Thymus (tissue), 11 donors: ENCODE results near the gene PGA5. TPM values are rescaled to one million over a fixed set of nuclear protein-coding genes. Genes with fewer than 3 reads are reported as not detected.

Source experiments
- DNase-seq, 9 donors: peaks; one replicate each; pipeline ENCODE4 v3.0.0-alpha.2; 2013; ENCODE audit warnings: low spot score in 9 of 9, low read depth in 6 of 9, missing footprints in 1 of 9
- H3K27ac ChIP-seq, 2 donors: one replicate each; pipeline ENCODE4 v1.5.1; 2013; ENCODE audit warnings: control low read depth in 1 of 2, low read depth in 1 of 2, low read length in 1 of 2, mild to moderate bottlenecking in 1 of 2, moderate library complexity in 1 of 2
- H3K27me3 ChIP-seq, 2 donors: one replicate each; pipeline ENCODE4 v1.5.1; 2013; ENCODE audit warnings: low read length in 1 of 2; ENCODE audit not compliant: control insufficient read depth in 2 of 2, insufficient read depth in 1 of 2
- H3K36me3 ChIP-seq, 2 donors: one replicate each; pipeline ENCODE4 v1.5.1; 2013; ENCODE audit warnings: low read length in 1 of 2, mild to moderate bottlenecking in 1 of 2, moderate library complexity in 1 of 2; ENCODE audit not compliant: control insufficient read depth in 2 of 2, insufficient read depth in 2 of 2
- H3K4me1 ChIP-seq, 2 donors: one replicate each; pipeline ENCODE4 v1.5.1; 2013; ENCODE audit warnings: low read length in 2 of 2; ENCODE audit not compliant: control insufficient read depth in 2 of 2, insufficient read depth in 2 of 2
- H3K4me3 ChIP-seq, 2 donors: one replicate each; pipeline ENCODE4 v1.5.1; 2013; ENCODE audit warnings: low read length in 2 of 2, control low read depth in 1 of 2, mild to moderate bottlenecking in 1 of 2
- H3K9me3 ChIP-seq, 2 donors: one replicate each; pipeline ENCODE4 v1.5.1; 2013; ENCODE audit warnings: low read length in 1 of 2, mild to moderate bottlenecking in 1 of 2; ENCODE audit not compliant: control insufficient read depth in 2 of 2, insufficient read depth in 1 of 2
- WGBS: extraction: QIAGEN DNeasy Blood & Tissue Kit; methylation state at CpG from one replicate; pipeline ENCODE4 v1.1.7; 2013; 5-methylcytosine and 5-hydroxymethylcytosine counted together
- polyA plus RNA-seq: library from polyadenylated mRNA; stranded (reverse); fragments of 200-250 nt; gene quantifications from one replicate; pipeline ENCODE4 v1.2.3, GENCODE V29; 2013
- total RNA-seq: library from RNA; stranded (reverse); fragments of 120-200 nt; gene quantifications from one replicate; pipeline ENCODE4 v1.2.4, GENCODE V29; 2013
- donor health status: healthy.

Gene PGA5
- total and polyA plus RNA-seq, 2 donors: 0.19 to 1.4 TPM

DNA sequence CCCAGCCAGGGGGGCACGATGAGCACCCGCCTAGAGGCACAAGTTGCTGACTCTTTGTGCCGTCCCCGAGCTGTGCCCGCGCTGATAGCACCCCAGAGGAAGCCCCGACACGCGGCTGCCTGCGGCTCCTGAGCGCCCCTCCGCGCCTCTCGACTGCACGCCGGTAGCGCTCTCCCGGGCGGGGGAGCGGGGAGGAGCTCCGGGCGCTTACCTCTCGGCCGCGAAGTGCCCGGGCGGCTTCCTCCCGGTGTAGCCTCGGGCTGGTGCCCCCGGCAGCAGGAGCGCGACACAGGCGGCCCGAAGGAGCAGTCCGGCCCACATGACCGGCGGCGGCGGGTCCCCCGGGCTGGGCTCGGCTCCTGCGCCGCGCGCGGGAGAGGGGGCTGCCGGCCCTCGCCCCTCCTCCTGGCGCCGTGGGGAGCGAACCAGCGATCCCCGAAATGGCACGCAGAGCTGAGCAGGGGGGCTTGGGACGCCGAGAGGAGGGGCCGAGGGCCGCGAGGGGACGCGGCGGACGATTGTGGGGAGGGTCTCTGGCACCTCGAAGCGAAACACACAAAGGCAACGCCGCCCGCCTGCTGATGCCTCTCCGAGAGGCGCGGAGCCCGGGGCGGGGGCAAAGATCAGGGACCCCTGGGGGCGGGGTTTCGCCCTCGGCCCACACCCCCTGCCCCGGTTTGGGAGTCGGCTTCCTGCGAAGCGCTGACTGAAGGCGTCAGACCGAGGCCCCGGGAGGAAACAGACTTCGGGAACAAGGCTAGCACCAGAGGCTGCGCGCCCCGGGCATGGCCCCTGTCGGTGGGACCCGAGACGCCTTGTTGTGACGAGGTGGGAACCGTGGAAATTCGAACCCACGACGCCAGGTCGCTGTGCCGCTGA, 54.0 kb downstream of the PGA5 start, which contains the start of gene VWCE:
Gene VWCE, minus strand, starts transcription at position 600 of the 879 bp plus-strand sequence. Its CDS starts 279 bp downstream, at position 321.
- H3K4me1 ChIP-seq: peaks cover 10 to 32% of the 10 kb centered on the region in 2 donors
- DNase-seq: peak in 8 of 9 donors; percentile 45 to 88 (median 70)
- WGBS: under 1% methylated on average over 97 of the region's 97 CpGs
- H3K36me3 ChIP-seq: peaks cover 16 to 21% of the 10 kb centered on the region in 2 donors
- peak within 1 kb of the TSS; percentile 55 to 69 for H3K27ac ChIP-seq
- peaks cover 0 to 17% of the 10 kb centered on the region in 2 donors for H3K27me3 ChIP-seq
- peak within 1 kb of the TSS; percentile 64 to 84 for H3K4me3 ChIP-seq
- H3K9me3 ChIP-seq: peaks cover 0 to 2% of the 10 kb centered on the region in 2 donors

- peak overlapping the region; percentile 55 to 62 for H3K27ac ChIP-seq
- H3K4me1 ChIP-seq: peaks cover 10 to 32% of the 10 kb centered on the region in 2 donors
- H3K4me3 ChIP-seq: peak overlapping the region; percentile 64 to 84
- peaks cover 0 to 2% of the 10 kb centered on the region in 2 donors for H3K9me3 ChIP-seq
- 48% methylated on average over 12 of the region's 12 CpGs for WGBS
- no peak for DNase-seq
- peaks cover 0 to 17% of the 10 kb centered on the region in 2 donors for H3K27me3 ChIP-seq
- H3K36me3 ChIP-seq: peaks cover 22 to 27% of the 10 kb centered on the region in 2 donors
These were observed 54.6 kb downstream of the PGA5 start for GRCh38 chr11:61295596-61295926.

DNA sequence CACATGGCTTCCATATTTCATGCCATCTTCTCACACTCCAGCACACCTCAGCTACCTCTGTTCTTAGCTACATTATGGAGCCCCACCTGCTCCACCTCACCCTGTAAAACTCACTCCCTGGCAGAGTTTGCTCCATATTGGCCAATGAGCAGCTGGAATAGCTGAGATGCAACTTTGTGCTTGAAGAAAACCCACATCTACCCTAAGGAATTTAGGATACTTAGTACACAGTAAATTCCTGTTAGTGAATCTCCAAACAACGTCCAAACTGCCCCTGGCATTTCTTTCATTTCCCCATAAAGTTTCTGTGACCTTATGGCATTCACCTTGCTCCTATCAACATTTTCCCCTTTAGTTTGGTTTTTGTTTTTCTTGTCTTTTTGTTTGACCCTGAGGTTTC, 56.4 kb downstream of the PGA5 start:
- DNase-seq: no peak
- H3K9me3 ChIP-seq: no peaks in the 10 kb centered on the region
- peaks cover 0 to 17% of the 10 kb centered on the region in 2 donors for H3K27me3 ChIP-seq
- peaks cover 39% of the 10 kb centered on the region in 2 donors for H3K36me3 ChIP-seq
- peak overlapping the region in 1 of 2 donors; percentile 26 for H3K27ac ChIP-seq
- H3K4me1 ChIP-seq: peaks cover 10 to 32% of the 10 kb centered on the region in 2 donors
- WGBS: 93% methylated on average over 1 of the region's 1 CpG
- no peak overlapping the region for H3K4me3 ChIP-seq

GRCh38 chr11:61297746-61298145, 56.8 kb downstream of the PGA5 start:
- peaks cover 0 to 17% of the 10 kb centered on the region in 2 donors for H3K27me3 ChIP-seq
- H3K4me3 ChIP-seq: no peak overlapping the region
- no peaks in the 10 kb centered on the region for H3K9me3 ChIP-seq
- H3K4me1 ChIP-seq: peaks cover 10 to 32% of the 10 kb centered on the region in 2 donors
- H3K36me3 ChIP-seq: peaks cover 43% of the 10 kb centered on the region in 2 donors
- WGBS: 58% methylated on average over 5 of the region's 5 CpGs
- no peak overlapping the region for H3K27ac ChIP-seq
- DNase-seq: peak in 1 of 9 donors; percentile 27

GRCh38 chr11:61298663-61299244, 57.8 kb downstream of the PGA5 start:
- DNase-seq: no peak
- peak overlapping the region; percentile 1 to 30 for H3K27ac ChIP-seq
- WGBS: 85% methylated on average over 4 of the region's 4 CpGs
- H3K4me1 ChIP-seq: peaks cover 10 to 26% of the 10 kb centered on the region in 2 donors
- H3K36me3 ChIP-seq: peaks cover 52 to 53% of the 10 kb centered on the region in 2 donors
- H3K27me3 ChIP-seq: peaks cover 0 to 12% of the 10 kb centered on the region in 2 donors
- H3K9me3 ChIP-seq: no peaks in the 10 kb centered on the region
- no peak overlapping the region for H3K4me3 ChIP-seq

Other genes with a start within 250 kb of the PGA5 start
- gene CD5, start 138.7 kb upstream of the PGA5 start, total RNA-seq: 30.6 TPM
- 40.5 TPM for gene CD5, start 138.7 kb upstream of the PGA5 start, polyA plus RNA-seq
- 3.5 TPM for gene VPS37C, start 79.7 kb upstream of the PGA5 start, total RNA-seq
- 9.4 TPM for gene VPS37C, start 79.7 kb upstream of the PGA5 start, polyA plus RNA-seq
- gene PGA3, start 37.7 kb upstream of the PGA5 start, total RNA-seq: 0.80 TPM
- 1.3 TPM for gene PGA3, start 37.7 kb upstream of the PGA5 start, polyA plus RNA-seq
- gene PGA4, start 18.8 kb upstream of the PGA5 start, total RNA-seq: 0.66 TPM
- gene PGA4, start 18.8 kb upstream of the PGA5 start, polyA plus RNA-seq: 4.6 TPM
- gene VWCE, start 54.1 kb downstream of the PGA5 start, total RNA-seq: 2.4 TPM
- gene VWCE, start 54.1 kb downstream of the PGA5 start, polyA plus RNA-seq: 11.5 TPM
- 197 TPM for gene DDB1, start 91.9 kb downstream of the PGA5 start, total RNA-seq
- gene DDB1, start 91.9 kb downstream of the PGA5 start, polyA plus RNA-seq: 129 TPM
- gene TKFC, start 92.1 kb downstream of the PGA5 start, total RNA-seq: 19.8 TPM
- gene TKFC, start 92.1 kb downstream of the PGA5 start, polyA plus RNA-seq: 47.4 TPM
- 16.0 TPM for gene CYB561A3, start 120.7 kb downstream of the PGA5 start, total RNA-seq
- 20.5 TPM for gene CYB561A3, start 120.7 kb downstream of the PGA5 start, polyA plus RNA-seq
- gene TMEM138, start 121.2 kb downstream of the PGA5 start, total RNA-seq: 26.3 TPM
- 53.3 TPM for gene TMEM138, start 121.2 kb downstream of the PGA5 start, polyA plus RNA-seq
- gene TMEM216, start 151.4 kb downstream of the PGA5 start, total RNA-seq: 11.9 TPM
- gene TMEM216, start 151.4 kb downstream of the PGA5 start, polyA plus RNA-seq: 21.5 TPM
- gene CPSF7, start 188.8 kb downstream of the PGA5 start, total RNA-seq: 25.4 TPM
- 76.3 TPM for gene CPSF7, start 188.8 kb downstream of the PGA5 start, polyA plus RNA-seq
- 34.8 TPM for gene SDHAF2, start 188.9 kb downstream of the PGA5 start, total RNA-seq
- 59.9 TPM for gene SDHAF2, start 188.9 kb downstream of the PGA5 start, polyA plus RNA-seq